Measurements from ENCODE around the gene ASB8. TPM values are rescaled to one million over a fixed set of nuclear protein-coding genes. Genes with fewer than 3 reads are reported as not detected.

The ASB8 gene
- total RNA-seq (2014; rRNA removed; shearing (Covaris generic); ENCODE audit: low replicate concordance), result 14.0 and 20.9 TPM in 2 replicates

GRCh38 chr12:48157018-48157888 is at the start of gene ASB8:
ASB8 (minus strand) TSS chr12:48157515; CDS start chr12:48153496, 4,019 bp downstream.
- in situ Hi-C loops (cut with HindIII; ENCODE audit: low pct_unique_long_range_greater_than_20kb, low sequenced_read_pairs), result no loop called here
- peak; percentile 95 for DNase-seq (ENCODE audit: low read depth)

GRCh38 chr12:48203192-48203591 is 45.9 kb upstream of the ASB8 start, which contains the start of gene OR10AD1:
OR10AD1 (minus strand) TSS chr12:48203292; CDS start chr12:48203292, 0 bp downstream.
- in situ Hi-C loops (cut with HindIII; ENCODE audit: low pct_unique_long_range_greater_than_20kb, low sequenced_read_pairs), result no loop called here
- no peak for DNase-seq (ENCODE audit: low read depth)

GRCh38 chr12:48202766-48203165 is 45.5 kb upstream of the ASB8 start:
- in situ Hi-C loops (cut with HindIII; ENCODE audit: low pct_unique_long_range_greater_than_20kb, low sequenced_read_pairs), result no loop called here
- DNase-seq (ENCODE audit: low read depth), result no peak

GRCh38 chr12:48201516-48201915 is 44.2 kb upstream of the ASB8 start:
- in situ Hi-C loops (cut with HindIII; ENCODE audit: low pct_unique_long_range_greater_than_20kb, low sequenced_read_pairs), result no loop called here
- no peak for DNase-seq (ENCODE audit: low read depth)

- in situ Hi-C loops (cut with HindIII; ENCODE audit: low pct_unique_long_range_greater_than_20kb, low sequenced_read_pairs), result no loop called here
- DNase-seq (ENCODE audit: low read depth), result no peak
Observed at GRCh38 chr12:48201091-48201490, 43.8 kb upstream of the ASB8 start.

- no peak for DNase-seq (ENCODE audit: low read depth)
- in situ Hi-C loops (cut with HindIII; ENCODE audit: low pct_unique_long_range_greater_than_20kb, low sequenced_read_pairs), result no loop called here
Observed at GRCh38 chr12:48199774-48200221, 42.5 kb upstream of the ASB8 start.

GRCh38 chr12:48198985-48199384 is 41.7 kb upstream of the ASB8 start:
- DNase-seq (ENCODE audit: low read depth), result no peak
- in situ Hi-C loops (cut with HindIII; ENCODE audit: low pct_unique_long_range_greater_than_20kb, low sequenced_read_pairs), result no loop called here

GRCh38 chr12:48198672-48198971 is 41.3 kb upstream of the ASB8 start:
- DNase-seq (ENCODE audit: low read depth), result no peak
- in situ Hi-C loops (cut with HindIII; ENCODE audit: low pct_unique_long_range_greater_than_20kb, low sequenced_read_pairs), result no loop called here

- peak; percentile 87 for DNase-seq (ENCODE audit: low read depth)
- in situ Hi-C loops (cut with HindIII; ENCODE audit: low pct_unique_long_range_greater_than_20kb, low sequenced_read_pairs), result no loop called here
Observed at GRCh38 chr12:48197971-48198671, 40.8 kb upstream of the ASB8 start.

- in situ Hi-C loops (cut with HindIII; ENCODE audit: low pct_unique_long_range_greater_than_20kb, low sequenced_read_pairs), result no loop called here
Observed at GRCh38 chr12:48197549-48197970, 40.2 kb upstream of the ASB8 start.

GRCh38 chr12:48194799-48195201 is 37.5 kb upstream of the ASB8 start:
- in situ Hi-C loops (cut with HindIII; ENCODE audit: low pct_unique_long_range_greater_than_20kb, low sequenced_read_pairs), result no loop called here
- DNase-seq (ENCODE audit: low read depth), result no peak

More at GRCh38 chr12:48197549-48197970, 40.2 kb upstream of the ASB8 start:
- DNase-seq (ENCODE audit: low read depth), result no peak

GRCh38 chr12:48193623-48194022 is 36.3 kb upstream of the ASB8 start:
- in situ Hi-C loops (cut with HindIII; ENCODE audit: low pct_unique_long_range_greater_than_20kb, low sequenced_read_pairs), result no loop called here
- no peak for DNase-seq (ENCODE audit: low read depth)

GRCh38 chr12:48192861-48193260 is 35.5 kb upstream of the ASB8 start:
- DNase-seq (ENCODE audit: low read depth), result no peak
- in situ Hi-C loops (cut with HindIII; ENCODE audit: low pct_unique_long_range_greater_than_20kb, low sequenced_read_pairs), result no loop called here

GRCh38 chr12:48191096-48191495 is 33.8 kb upstream of the ASB8 start:
- in situ Hi-C loops (cut with HindIII; ENCODE audit: low pct_unique_long_range_greater_than_20kb, low sequenced_read_pairs), result no loop called here
- DNase-seq (ENCODE audit: low read depth), result no peak

- in situ Hi-C loops (cut with HindIII; ENCODE audit: low pct_unique_long_range_greater_than_20kb, low sequenced_read_pairs), result no loop called here
- DNase-seq (ENCODE audit: low read depth), result peak; percentile 50
Observed at GRCh38 chr12:48189331-48190125, 32.2 kb upstream of the ASB8 start.

GRCh38 chr12:48187916-48188695 is 30.8 kb upstream of the ASB8 start:
- in situ Hi-C loops (cut with HindIII; ENCODE audit: low pct_unique_long_range_greater_than_20kb, low sequenced_read_pairs), result no loop called here
- DNase-seq (ENCODE audit: low read depth), result no peak

GRCh38 chr12:48185181-48185919 is 28.0 kb upstream of the ASB8 start:
- no peak for DNase-seq (ENCODE audit: low read depth)
- in situ Hi-C loops (cut with HindIII; ENCODE audit: low pct_unique_long_range_greater_than_20kb, low sequenced_read_pairs), result no loop called here

All from Caki2 (cell line).